IPS DF 6.9 (cell line): ENCODE results near the gene RHOBTB1.

ENCODE experiments used
- DNase-seq: peaks from one replicate; pipeline ENCODE4 v3.0.0-alpha.2; 2013; ENCODE audit warnings: low read depth, low spot score
- H3K27ac ChIP-seq: one replicate; pipeline ENCODE4 v1.5.1; 2013; ENCODE audit warnings: low read length, control low read depth
- H3K27me3 ChIP-seq: 2 replicates; pipeline ENCODE4 v1.6.1; 2013; ENCODE audit warnings: mild to moderate bottlenecking, low read length; ENCODE audit not compliant: control insufficient read depth, insufficient read depth
- H3K36me3 ChIP-seq: 2 replicates; pipeline ENCODE4 v1.6.1; 2013; ENCODE audit warnings: low read length; ENCODE audit not compliant: control insufficient read depth, insufficient read depth
- H3K4me1 ChIP-seq: 2 replicates; pipeline ENCODE4 v1.6.1; 2013; ENCODE audit warnings: low read length; ENCODE audit not compliant: control insufficient read depth, insufficient read depth
- H3K4me3 ChIP-seq: 2 replicates; pipeline ENCODE4 v1.5.1; 2013; ENCODE audit warnings: mild to moderate bottlenecking, low read length
- H3K9me3 ChIP-seq: 2 replicates; pipeline ENCODE4 v1.6.1; 2013; ENCODE audit warnings: low read length, inconsistent platforms; ENCODE audit not compliant: control insufficient read depth, insufficient read depth
- WGBS: extraction: QIAGEN DNeasy Blood & Tissue Kit; methylation state at CpG from one replicate; pipeline ENCODE4 v1.1.7; 2013; ENCODE audit warnings: mixed read lengths, missing lambda C conversion rate; ENCODE audit not compliant: insufficient read length, insufficient coverage; 5-methylcytosine and 5-hydroxymethylcytosine counted together

Gene RHOBTB1

DNA sequence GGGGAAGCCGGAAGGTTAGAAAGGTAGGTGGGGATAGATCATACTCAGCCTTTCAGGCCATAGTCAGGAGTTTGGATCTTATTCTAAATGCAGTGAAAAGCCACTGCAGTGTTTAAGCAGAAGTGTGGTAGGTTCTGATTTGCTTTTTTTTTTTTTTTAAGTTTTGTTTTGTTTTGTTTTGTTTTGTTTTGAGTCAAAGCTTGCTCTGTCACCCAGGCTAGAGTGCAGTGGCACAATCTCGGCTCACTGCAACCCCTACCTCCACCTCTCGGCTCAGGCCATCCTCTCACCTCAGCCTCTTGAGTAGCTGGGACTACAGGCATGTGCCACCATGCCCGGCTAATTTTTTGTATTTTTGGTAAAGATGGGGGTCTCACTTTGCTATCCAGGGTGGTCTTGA lies 23.5 kb downstream of the RHOBTB1 start:
- no peak overlapping the region for H3K4me3 ChIP-seq
- H3K27me3 ChIP-seq: no peaks in the 10 kb centered on the region
- no peak for DNase-seq
- H3K36me3 ChIP-seq: no peaks in the 10 kb centered on the region
- WGBS: no CpG with 5 or more reads among the region's 4 CpGs
- no peaks in the 10 kb centered on the region for H3K9me3 ChIP-seq
- H3K4me1 ChIP-seq: no peaks in the 10 kb centered on the region
- no peak overlapping the region for H3K27ac ChIP-seq

DNA sequence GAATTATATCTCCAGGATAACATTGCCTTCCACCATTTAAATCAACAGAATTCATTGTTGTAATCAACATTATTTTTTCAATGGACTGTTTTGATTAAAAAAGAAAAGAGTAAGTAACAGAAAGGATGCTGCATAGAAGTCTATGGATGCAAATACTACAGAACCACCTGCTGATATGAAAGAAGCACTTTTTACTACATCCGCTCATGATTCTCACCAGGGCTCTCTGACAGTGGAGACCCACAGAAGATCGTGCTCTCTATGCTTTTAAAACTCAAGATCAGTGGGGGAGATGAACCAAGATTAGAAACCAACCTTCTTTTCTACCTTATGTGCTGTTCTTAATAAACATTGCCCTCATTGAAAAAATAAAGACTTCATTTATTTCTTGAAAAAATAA lies 24.4 kb downstream of the RHOBTB1 start:
- no peak for DNase-seq
- H3K27me3 ChIP-seq: no peaks in the 10 kb centered on the region
- no peaks in the 10 kb centered on the region for H3K4me1 ChIP-seq
- no CpG with 5 or more reads among the region's 2 CpGs for WGBS
- H3K9me3 ChIP-seq: no peaks in the 10 kb centered on the region
- no peaks in the 10 kb centered on the region for H3K36me3 ChIP-seq
- H3K27ac ChIP-seq: no peak overlapping the region
- H3K4me3 ChIP-seq: no peak overlapping the region

DNA sequence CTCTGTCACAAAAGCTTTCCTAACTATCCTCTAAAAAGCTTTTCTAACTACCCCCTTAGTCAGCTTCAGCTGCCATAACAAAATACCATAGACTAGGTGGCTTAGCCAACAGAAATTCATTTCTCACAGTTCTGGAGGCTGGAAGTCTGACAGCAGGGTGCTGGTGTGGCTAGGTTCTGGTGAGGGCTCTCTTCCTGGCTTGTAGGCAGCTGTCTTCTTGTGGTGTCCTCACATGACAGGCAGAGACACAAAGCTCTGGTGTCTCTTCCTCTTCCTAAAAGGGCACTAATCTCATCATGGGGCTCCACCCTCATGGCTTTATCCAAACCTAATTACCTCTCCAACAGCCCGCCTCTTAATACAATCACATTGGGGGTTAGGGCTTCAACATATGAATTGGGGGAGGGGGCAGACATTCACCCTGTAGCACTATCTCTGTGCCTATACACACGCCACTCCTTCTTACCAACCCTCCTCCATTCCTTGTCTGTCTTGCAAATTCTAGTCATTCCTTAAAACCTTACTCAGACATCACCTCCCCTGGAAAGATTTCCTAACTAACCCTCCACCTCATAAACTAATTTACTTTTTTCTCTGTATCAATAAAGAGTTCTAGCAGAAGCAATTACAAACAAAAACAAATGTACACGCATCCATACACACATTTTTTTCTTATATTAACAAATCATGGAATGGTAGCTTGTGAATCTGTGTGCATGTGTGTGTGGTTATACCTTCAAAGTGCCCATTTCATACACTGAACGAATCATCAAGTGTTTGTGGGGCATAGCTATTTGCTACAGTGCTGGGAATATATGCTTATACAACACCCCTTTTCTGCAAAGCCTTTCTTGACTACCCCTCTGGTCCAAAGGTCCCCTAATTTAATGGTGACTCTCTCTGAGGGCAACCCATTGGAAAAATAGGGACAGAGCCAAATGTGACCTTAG lies 26.4 kb downstream of the RHOBTB1 start:
- no peak overlapping the region for H3K4me3 ChIP-seq
- no peak overlapping the region for H3K27ac ChIP-seq
- no peaks in the 10 kb centered on the region for H3K9me3 ChIP-seq
- no peaks in the 10 kb centered on the region for H3K36me3 ChIP-seq
- WGBS: 100% methylated on average over 1 of the region's 4 CpGs
- no peaks in the 10 kb centered on the region for H3K27me3 ChIP-seq
- H3K4me1 ChIP-seq: no peaks in the 10 kb centered on the region
- no peak for DNase-seq

DNA sequence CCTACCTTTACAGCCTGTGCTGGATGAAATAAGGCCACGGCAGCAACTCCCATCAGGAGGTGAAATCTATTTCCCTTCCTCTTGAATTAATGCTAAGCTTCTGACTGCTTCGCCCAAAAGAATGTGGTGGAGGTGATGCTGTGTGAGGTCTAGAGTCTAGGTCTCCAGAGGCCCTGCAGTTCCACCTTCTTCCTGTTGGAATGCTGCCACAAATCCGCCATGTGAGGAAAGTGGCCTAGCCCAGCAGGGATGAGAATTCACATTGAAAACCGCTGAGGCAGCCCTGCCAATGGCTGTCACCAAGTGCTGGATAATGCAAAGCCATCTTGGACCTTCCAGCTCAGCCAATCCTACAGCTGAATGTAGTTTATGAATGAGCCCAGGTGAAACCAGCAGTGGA lies 28.0 kb downstream of the RHOBTB1 start:
- no peaks in the 10 kb centered on the region for H3K27me3 ChIP-seq
- H3K9me3 ChIP-seq: no peaks in the 10 kb centered on the region
- no peak overlapping the region for H3K27ac ChIP-seq
- H3K36me3 ChIP-seq: no peaks in the 10 kb centered on the region
- no peak overlapping the region for H3K4me3 ChIP-seq
- WGBS: no CpG with 5 or more reads among the region's 4 CpGs
- H3K4me1 ChIP-seq: no peaks in the 10 kb centered on the region
- DNase-seq: peak; percentile 16

GRCh38 chr10:60914690-60915141 lies 29.3 kb downstream of the RHOBTB1 start:
- no peaks in the 10 kb centered on the region for H3K9me3 ChIP-seq
- DNase-seq: no peak
- H3K27ac ChIP-seq: no peak overlapping the region
- H3K36me3 ChIP-seq: no peaks in the 10 kb centered on the region
- no peak overlapping the region for H3K4me3 ChIP-seq
- WGBS: no CpG with 5 or more reads among the region's 1 CpG
- H3K27me3 ChIP-seq: no peaks in the 10 kb centered on the region
- H3K4me1 ChIP-seq: no peaks in the 10 kb centered on the region

GRCh38 chr10:60913657-60914056 lies 30.3 kb downstream of the RHOBTB1 start:
- H3K36me3 ChIP-seq: no peaks in the 10 kb centered on the region
- no peaks in the 10 kb centered on the region for H3K4me1 ChIP-seq
- H3K27ac ChIP-seq: no peak overlapping the region
- H3K9me3 ChIP-seq: no peaks in the 10 kb centered on the region
- DNase-seq: no peak
- no peak overlapping the region for H3K4me3 ChIP-seq
- no peaks in the 10 kb centered on the region for H3K27me3 ChIP-seq
- whole genome bisulfite sequencing: no CpG with 5 or more reads among the region's 3 CpGs

GRCh38 chr10:60913071-60913470 lies 30.9 kb downstream of the RHOBTB1 start:
- Histone ChIP-seq H3K27me3 (no peaks in the 10 kb centered on the region), H3K9me3 (no peaks in the 10 kb centered on the region), H3K4me3 (no peak overlapping the region), H3K36me3 (no peaks in the 10 kb centered on the region), H3K27ac (no peak overlapping the region), H3K4me1 (no peaks in the 10 kb centered on the region)
- no CpG with 5 or more reads among the region's 4 CpGs for WGBS
- no peak for DNase-seq

DNA sequence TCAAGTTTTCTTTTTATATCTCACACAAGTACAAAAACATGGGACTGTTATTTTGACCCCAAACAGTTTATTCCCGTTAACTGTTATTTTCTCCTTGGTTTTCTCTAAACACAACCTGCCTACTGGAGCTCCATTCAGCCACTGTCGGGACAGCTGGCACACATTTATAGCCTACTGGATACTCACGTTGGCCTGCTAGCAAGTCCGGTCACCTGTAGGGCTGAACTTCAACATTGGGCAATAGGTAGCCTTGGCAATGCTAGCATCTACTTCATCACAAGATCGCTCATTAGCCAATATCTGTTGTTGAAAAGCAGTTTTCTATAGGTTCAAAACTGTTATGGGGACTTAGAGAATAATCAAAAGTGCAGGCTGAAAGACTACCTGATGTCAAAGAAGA lies 32.3 kb downstream of the RHOBTB1 start:
- H3K36me3 ChIP-seq: no peaks in the 10 kb centered on the region
- no peak for DNase-seq
- H3K4me3 ChIP-seq: no peak overlapping the region
- H3K27ac ChIP-seq: no peak overlapping the region
- WGBS: no CpG with 5 or more reads among the region's 5 CpGs
- no peaks in the 10 kb centered on the region for H3K27me3 ChIP-seq
- no peaks in the 10 kb centered on the region for H3K4me1 ChIP-seq
- no peaks in the 10 kb centered on the region for H3K9me3 ChIP-seq

DNA sequence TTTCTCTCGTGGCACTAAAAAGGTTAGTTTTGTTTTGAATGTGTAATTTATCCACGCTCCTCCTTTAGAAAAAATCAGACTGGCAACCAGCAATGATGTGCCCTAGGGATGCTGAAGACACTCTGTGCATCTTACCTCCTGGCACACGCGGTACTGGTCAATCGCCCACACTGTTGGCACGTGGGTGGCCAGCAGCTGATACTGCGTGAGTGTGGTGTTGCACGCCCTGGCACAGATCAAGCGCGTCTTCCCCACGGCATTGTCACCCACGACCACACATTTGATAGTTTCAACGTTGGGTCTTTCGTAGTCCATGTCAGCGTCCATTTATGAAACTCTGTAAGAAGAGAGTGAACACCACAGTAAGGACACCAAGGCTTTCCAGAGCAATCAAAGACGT lies 32.8 kb downstream of the RHOBTB1 start:
- H3K4me1 ChIP-seq: no peaks in the 10 kb centered on the region
- no peaks in the 10 kb centered on the region for H3K36me3 ChIP-seq

GRCh38 chr10:60910543-60910942 lies 33.4 kb downstream of the RHOBTB1 start:
- Histone ChIP-seq H3K36me3 (no peaks in the 10 kb centered on the region), H3K9me3 (no peaks in the 10 kb centered on the region), H3K27me3 (no peaks in the 10 kb centered on the region), H3K4me3 (no peak overlapping the region), H3K4me1 (no peaks in the 10 kb centered on the region), H3K27ac (no peak overlapping the region)
- DNase-seq: no peak
- WGBS: no CpG with 5 or more reads among the region's 5 CpGs

More for the DNA sequence above, 32.8 kb downstream of the RHOBTB1 start:
- Histone ChIP-seq H3K27me3 (no peaks in the 10 kb centered on the region), H3K9me3 (no peaks in the 10 kb centered on the region), H3K27ac (no peak overlapping the region), H3K4me3 (no peak overlapping the region)
- WGBS: no CpG with 5 or more reads among the region's 16 CpGs
- DNase-seq: no peak

DNA sequence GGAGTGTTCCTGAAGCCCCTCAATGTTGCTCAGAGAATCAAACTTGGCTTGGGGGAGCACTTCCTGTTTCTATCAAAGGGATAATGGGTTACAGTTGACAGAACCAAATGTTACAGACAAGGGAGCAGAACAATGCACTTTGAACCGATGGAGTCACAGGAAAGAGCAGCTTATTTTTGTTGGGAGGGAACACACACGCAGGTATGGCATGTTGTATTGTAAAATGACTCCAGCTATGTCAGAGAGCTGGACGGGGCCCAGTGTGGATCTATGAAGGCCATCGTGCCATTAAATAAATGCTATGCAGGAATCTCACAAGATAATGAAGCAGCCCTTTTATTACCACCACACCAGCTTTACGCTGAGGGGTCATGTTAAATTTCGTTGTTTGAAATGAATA lies 35.1 kb downstream of the RHOBTB1 start:
- Histone ChIP-seq H3K27ac (no peak overlapping the region), H3K36me3 (no peaks in the 10 kb centered on the region), H3K4me1 (no peaks in the 10 kb centered on the region), H3K27me3 (no peaks in the 10 kb centered on the region), H3K9me3 (no peaks in the 10 kb centered on the region), H3K4me3 (no peak overlapping the region)
- no CpG with 5 or more reads among the region's 6 CpGs for WGBS
- no peak for DNase-seq
